ENCODE measurements around the gene ZNF317.

- TF ChIP-seq CTCF (IDR thresholded peaks at IDR 0.05; ENCODE audit: low read length) (no peak), EZH2phosphoT487 (IDR thresholded peaks at IDR 0.05; ENCODE audit: low read length) (no peak)
Observed at GRCh38 chr19:9146882-9147281, 6.7 kb downstream of the ZNF317 start.

All from MM.1S (cell line).